Stimulated activated CD4-positive, alpha-beta T cell treated with anti-CD3 and anti-CD28 coated beads, Interleukin-4, amount 100 ng/mL, for 48 hours (primary cell): ENCODE measurements around the gene SLC25A22.
A peak's percentile ranks its signal among the peaks of the same experiment; 100 is the strongest.

Source experiments
- DNase-seq, 2 donors: peaks; one replicate each; pipeline ENCODE4 v3.0.0-alpha.2; 2020; ENCODE audit warnings: low read depth in 2 of 2

SLC25A22 gene

GRCh38 chr11:803770-804598 lies 5.9 kb upstream of the SLC25A22 start:
- DNase-seq: no peak

GRCh38 chr11:803467-803742 lies 5.3 kb upstream of the SLC25A22 start:
- no peak for DNase-seq

GRCh38 chr11:802693-803466 lies 4.8 kb upstream of the SLC25A22 start:
- no peak for DNase-seq

GRCh38 chr11:802018-802617 lies 4.0 kb upstream of the SLC25A22 start:
- DNase-seq: no peak

- no peak for DNase-seq
Measured at GRCh38 chr11:801097-801780, 3.2 kb upstream of the SLC25A22 start.

GRCh38 chr11:800473-800872 lies 2.4 kb upstream of the SLC25A22 start:
- no peak for DNase-seq

- DNase-seq: no peak
Measured at GRCh38 chr11:799641-800316, 1.7 kb upstream of the SLC25A22 start.

- DNase-seq: peak; percentile 64 to 72
Measured at GRCh38 chr11:797296-798092, 587 bp downstream of the SLC25A22 start.

GRCh38 chr11:796565-797295 lies 1.4 kb downstream of the SLC25A22 start:
- DNase-seq: no peak

GRCh38 chr11:795634-796564 lies 2.2 kb downstream of the SLC25A22 start:
- DNase-seq: peak; percentile 74 to 85

- DNase-seq: no peak
Measured at GRCh38 chr11:794766-795633, 3.1 kb downstream of the SLC25A22 start.

GRCh38 chr11:794013-794765 lies 3.9 kb downstream of the SLC25A22 start:
- DNase-seq: no peak

- no peak for DNase-seq
Measured at GRCh38 chr11:793556-793955, 4.5 kb downstream of the SLC25A22 start.

GRCh38 chr11:792873-793272 lies 5.2 kb downstream of the SLC25A22 start:
- DNase-seq: no peak

GRCh38 chr11:792535-792821 lies 5.6 kb downstream of the SLC25A22 start:
- DNase-seq: no peak

- DNase-seq: no peak
Measured at GRCh38 chr11:791658-792534, 6.2 kb downstream of the SLC25A22 start.
